HEK293 (cell line): ENCODE measurements around the gene SH3BP4.

ENCODE experiments used
- CTCF ChIA-PET: fragments of 350-600 bp; formaldehyde crosslinking; extraction: SDS; loops from one replicate; lab custom pipeline; 2021; ENCODE audit warnings: antibody characterized with exemption; lab: Yijun Ruan, JAX
- POLR2A ChIA-PET: fragments of 300-600 bp; formaldehyde crosslinking; extraction: SDS; loops from one replicate; lab custom pipeline; 2020; ENCODE audit warnings: antibody characterized with exemption, inconsistent platforms; lab: Yijun Ruan, JAX
- H3K27ac ChIP-seq: fragments of 200-500 bp; sonication (Bioruptor generic); 2 replicates; pipeline ENCODE4 v1.5.1; 2014; ENCODE audit warnings: low read depth, low read length, control low read depth, inconsistent platforms; ENCODE audit errors: extremely low read depth
- H3K36me3 ChIP-seq, 2 experiments: fragments of 200-500 bp in 1 of 2; sonication (Bioruptor generic) in 1 of 2; 1 replicate in 1 of 2; 2 replicates in 1 of 2; pipeline ENCODE4 v1.5.1; 2014 to 2017; ENCODE audit warnings: inconsistent platforms in 2 of 2, low read length in 2 of 2; ENCODE audit not compliant: control insufficient read depth in 2 of 2, insufficient read depth in 1 of 2
- H3K4me1 ChIP-seq: fragments of 200-500 bp; sonication (Bioruptor generic); 2 replicates; pipeline ENCODE4 v1.5.1; 2014; ENCODE audit warnings: mild to moderate bottlenecking, low read length, inconsistent platforms; ENCODE audit not compliant: control insufficient read depth, insufficient read depth
- H3K4me3 ChIP-seq: 2 replicates; pipeline ENCODE4 v1.5.1; 2011; ENCODE audit warnings: low read depth, mild to moderate bottlenecking, control low read depth, low read length, moderate library complexity
- H3K9me3 ChIP-seq: fragments of 200-500 bp; sonication (Bioruptor generic); 2 replicates; pipeline ENCODE4 v1.5.1; 2014; ENCODE audit warnings: low read depth, low read length, inconsistent platforms; ENCODE audit not compliant: control insufficient read depth, insufficient read depth
- ATF2 ChIP-seq: fragments of 450-650 bp; formaldehyde crosslinking; IDR thresholded peaks from 2 replicates; pipeline ENCODE4 v1.5.1; 2016; ENCODE audit warnings: missing biosample characterization, missing genetic modification characterization, low read depth
- CTCF ChIP-seq: fragments of 450-650 bp; formaldehyde crosslinking; IDR thresholded peaks from 2 replicates; pipeline ENCODE4 v1.5.1; 2016; ENCODE audit warnings: missing biosample characterization, missing genetic modification characterization
- EGR2 ChIP-seq: fragments of 450-650 bp; formaldehyde crosslinking; IDR thresholded peaks from 2 replicates; pipeline ENCODE4 v1.5.1; 2016; ENCODE audit warnings: low read depth, missing biosample characterization, missing genetic modification characterization
- HOXC10 ChIP-seq: sonication (generic); formaldehyde crosslinking; IDR thresholded peaks from 2 replicates; pipeline ENCODE4 v1.8.1; 2023; ENCODE audit warnings: mild to moderate bottlenecking, missing genetic modification reagents
- PRDM1 ChIP-seq: fragments of 450-650 bp; formaldehyde crosslinking; IDR thresholded peaks from 2 replicates; pipeline ENCODE4; 2016; ENCODE audit warnings: missing biosample characterization, missing genetic modification characterization
- PRDM10 ChIP-seq: fragments of 450-650 bp; formaldehyde crosslinking; IDR thresholded peaks from 2 replicates; pipeline ENCODE4 v1.5.1; 2016; ENCODE audit warnings: missing biosample characterization, missing genetic modification characterization
- SALL2 ChIP-seq: fragments of 450-650 bp; formaldehyde crosslinking; IDR thresholded peaks from 2 replicates; pipeline ENCODE4 v1.5.0; 2017; ENCODE audit warnings: missing biosample characterization, mild to moderate bottlenecking, missing genetic modification characterization, borderline replicate concordance
- SETDB1 ChIP-seq: IDR thresholded peaks from one replicate; pipeline ENCODE4 v1.6.1; 2017; ENCODE audit warnings: mild to moderate bottlenecking, low read length, moderate library complexity, mixed read lengths; ENCODE audit not compliant: insufficient read length
- SP2 ChIP-seq: fragments of 450-650 bp; formaldehyde crosslinking; IDR thresholded peaks from 2 replicates; pipeline ENCODE4 v1.5.1; 2016; ENCODE audit warnings: missing biosample characterization, missing genetic modification characterization
- YY1 ChIP-seq: fragments of 450-650 bp; formaldehyde crosslinking; IDR thresholded peaks from 2 replicates; pipeline ENCODE4 v1.5.1; 2018; ENCODE audit warnings: missing biosample characterization, missing genetic modification characterization
- ZFP37 ChIP-seq: fragments of 450-650 bp; formaldehyde crosslinking; IDR thresholded peaks from 2 replicates; pipeline ENCODE4 v1.5.1; 2016; ENCODE audit warnings: missing biosample characterization, missing genetic modification characterization
- ZNF140 ChIP-seq: fragments of 450-650 bp; formaldehyde crosslinking; IDR thresholded peaks from 2 replicates; pipeline ENCODE4 v1.5.1; 2016; ENCODE audit warnings: missing biosample characterization, missing genetic modification characterization
- ZNF16 ChIP-seq: fragments of 450-650 bp; formaldehyde crosslinking; IDR thresholded peaks from 2 replicates; pipeline ENCODE4 v1.5.1; 2016; ENCODE audit warnings: low read depth, missing biosample characterization, missing genetic modification characterization
- ZNF24 ChIP-seq: fragments of 450-650 bp; formaldehyde crosslinking; IDR thresholded peaks from 2 replicates; pipeline ENCODE4 v1.5.1; 2016; ENCODE audit warnings: missing biosample characterization, missing genetic modification characterization
- ZNF292 ChIP-seq: fragments of 450-650 bp; formaldehyde crosslinking; IDR thresholded peaks from 2 replicates; pipeline ENCODE4 v1.5.1; 2016; ENCODE audit warnings: low read depth, missing biosample characterization, missing genetic modification characterization, borderline replicate concordance
- ZNF311 ChIP-seq: fragments of 450-650 bp; formaldehyde crosslinking; IDR thresholded peaks from 2 replicates; pipeline ENCODE4 v1.5.1; 2017; ENCODE audit warnings: missing biosample characterization, missing genetic modification characterization, borderline replicate concordance
- ZNF324 ChIP-seq: fragments of 450-650 bp; formaldehyde crosslinking; IDR thresholded peaks from 2 replicates; pipeline ENCODE4 v1.5.1; 2016; ENCODE audit warnings: missing biosample characterization, missing genetic modification characterization
- ZNF335 ChIP-seq: fragments of 450-650 bp; formaldehyde crosslinking; conservative IDR thresholded peaks from 2 replicates; pipeline ENCODE4 v1.5.1; 2016; ENCODE audit warnings: missing biosample characterization, missing genetic modification characterization
- ZNF37A ChIP-seq: fragments of 450-650 bp; IDR thresholded peaks from 2 replicates; pipeline ENCODE4 v1.5.1; 2018; ENCODE audit warnings: missing biosample characterization, missing genetic modification characterization
- ZNF423 ChIP-seq: fragments of 450-650 bp; formaldehyde crosslinking; IDR thresholded peaks from 2 replicates; pipeline ENCODE4 v1.5.1; 2016; ENCODE audit warnings: missing biosample characterization, missing genetic modification characterization
- ZNF433 ChIP-seq: fragments of 450-650 bp; formaldehyde crosslinking; IDR thresholded peaks from 2 replicates; pipeline ENCODE4 v1.5.1; 2016; ENCODE audit warnings: missing biosample characterization, missing genetic modification characterization, low read depth
- ZNF561 ChIP-seq: fragments of 450-650 bp; IDR thresholded peaks from 2 replicates; pipeline ENCODE4 v1.5.1; 2018; ENCODE audit warnings: missing biosample characterization, missing genetic modification characterization, borderline replicate concordance
- ZNF580 ChIP-seq: fragments of 450-650 bp; formaldehyde crosslinking; IDR thresholded peaks from 2 replicates; pipeline ENCODE4 v1.5.1; 2016; ENCODE audit warnings: missing biosample characterization, missing genetic modification characterization
- ZNF596 ChIP-seq: fragments of 450-650 bp; IDR thresholded peaks from 2 replicates; pipeline ENCODE4 v1.5.0; 2018; ENCODE audit warnings: missing biosample characterization, mild to moderate bottlenecking, missing genetic modification characterization, moderate library complexity
- ZNF830 ChIP-seq: fragments of 450-650 bp; IDR thresholded peaks from 2 replicates; pipeline ENCODE4 v1.5.0; 2018; ENCODE audit warnings: missing biosample characterization, missing genetic modification characterization, low read depth, mild to moderate bottlenecking, moderate library complexity

The SH3BP4 gene

GRCh38 chr2:235084424-235084823, 132.6 kb downstream of the SH3BP4 start:
- Histone ChIP-seq H3K4me1 (no peaks in the 10 kb centered on the region), H3K4me3 (no peak overlapping the region), H3K27ac (no peak overlapping the region), H3K9me3 (no peaks in the 10 kb centered on the region), H3K36me3 (no peaks in the 10 kb centered on the region)
- no peak for TF ChIP-seq EGR2
- no peak for TF ChIP-seq ZNF580 (tag by site-specific recombination)
- no peak for TF ChIP-seq ZFP37
- no peak for TF ChIP-seq ZNF311
- TF ChIP-seq ZNF16, result no peak
- TF ChIP-seq ZNF324 (tag by site-specific recombination), result no peak
- no peak for TF ChIP-seq ZNF830 (tag by site-specific recombination)
- TF ChIP-seq SETDB1, result no peak
- no peak for TF ChIP-seq SP2 (tag by site-specific recombination)
- TF ChIP-seq ZNF37A (tag by site-specific recombination), result no peak
- TF ChIP-seq YY1 (tag by site-specific recombination), result no peak
- TF ChIP-seq ZNF433 (tag by site-specific recombination), result no peak
- TF ChIP-seq ZNF561 (tag by site-specific recombination), result no peak
- no peak for TF ChIP-seq ZNF140 (tag by site-specific recombination)
- ChIA-PET POLR2A (no interaction called here), CTCF (no interaction called here)

- no peaks in the 10 kb centered on the region for H3K9me3 ChIP-seq
- TF ChIP-seq ZNF292 (tag by site-specific recombination), result no peak
- no peak for TF ChIP-seq ZNF423 (tag by site-specific recombination)
- no peak for TF ChIP-seq CTCF (tag by site-specific recombination)
- no peak for TF ChIP-seq ZNF311
- TF ChIP-seq SALL2 (tag by site-specific recombination), result no peak
- TF ChIP-seq PRDM10 (tag by site-specific recombination), result no peak
- no peak for TF ChIP-seq ZNF24 (tag by site-specific recombination)
- TF ChIP-seq ZNF596, result no peak
- TF ChIP-seq HOXC10 (CRISPR knock-in tag), result no peak
- TF ChIP-seq ATF2 (tag by site-specific recombination), result no peak
- TF ChIP-seq PRDM1 (tag by site-specific recombination), result no peak
- no peak for TF ChIP-seq ZNF335
- TF ChIP-seq SETDB1, result no peak
- TF ChIP-seq, all 188 proteins: peak for 0
- no peak overlapping the region for H3K27ac ChIP-seq
- POLR2A ChIA-PET, result no interaction called here
- no peaks in the 10 kb centered on the region for H3K36me3 ChIP-seq
- CTCF ChIA-PET, result no interaction called here
- H3K4me1 ChIP-seq, result no peaks in the 10 kb centered on the region
- H3K4me3 ChIP-seq, result no peak overlapping the region
These were observed 133.7 kb downstream of the SH3BP4 start for GRCh38 chr2:235085476-235085875.
